Measurements from ENCODE around the gene STRN4. TPM values are rescaled to one million over a fixed set of nuclear protein-coding genes. Genes with fewer than 3 reads are reported as not detected.

Gene STRN4
- total RNA-seq, 1 donor: 45.9 TPM

GRCh38 chr19:46727757-46728156, 18.5 kb downstream of the STRN4 start:
- no peak overlapping the region for H3K4me3 ChIP-seq (ENCODE audit: low read depth, low read length)
- no peak for TF ChIP-seq CTCF (IDR thresholded peaks at IDR 0.05; ENCODE audit: insufficient read depth, low read length)
- DNase-seq (ENCODE audit: low read depth): no peak

- DNase-seq (ENCODE audit: low read depth): no peak
- H3K4me3 ChIP-seq (ENCODE audit: low read depth, low read length): no peak overlapping the region
- no peak for TF ChIP-seq CTCF (IDR thresholded peaks at IDR 0.05; ENCODE audit: insufficient read depth, low read length)
These were observed 19.2 kb downstream of the STRN4 start for GRCh38 chr19:46726971-46727501.

GRCh38 chr19:46726551-46726950, 19.7 kb downstream of the STRN4 start:
- no peak for DNase-seq (ENCODE audit: low read depth)
- no peak for TF ChIP-seq CTCF (IDR thresholded peaks at IDR 0.05; ENCODE audit: insufficient read depth, low read length)
- H3K4me3 ChIP-seq (ENCODE audit: low read depth, low read length): no peak overlapping the region

- no peak overlapping the region for H3K4me3 ChIP-seq (ENCODE audit: low read depth, low read length)
- TF ChIP-seq CTCF (IDR thresholded peaks at IDR 0.05; ENCODE audit: insufficient read depth, low read length): no peak
- DNase-seq (ENCODE audit: low read depth): no peak
These were observed 20.3 kb downstream of the STRN4 start for GRCh38 chr19:46725859-46726393.

- no peak for TF ChIP-seq CTCF (IDR thresholded peaks at IDR 0.05; ENCODE audit: insufficient read depth, low read length)
- no peak for DNase-seq (ENCODE audit: low read depth)
These were observed 21.0 kb downstream of the STRN4 start for GRCh38 chr19:46725036-46725820.

GRCh38 chr19:46724468-46724867, 21.8 kb downstream of the STRN4 start:
- DNase-seq (ENCODE audit: low read depth): no peak
- TF ChIP-seq CTCF (IDR thresholded peaks at IDR 0.05; ENCODE audit: insufficient read depth, low read length): no peak
- no peak overlapping the region for H3K4me3 ChIP-seq (ENCODE audit: low read depth, low read length)

More at GRCh38 chr19:46725036-46725820, 21.0 kb downstream of the STRN4 start:
- no peak overlapping the region for H3K4me3 ChIP-seq (ENCODE audit: low read depth, low read length)
